Astrocyte of the spinal cord (primary cell): ENCODE measurements around the gene IFNGR2.

Experiments
- DNase-seq: peaks from one replicate; pipeline ENCODE4 v3.0.0; 2011; ENCODE audit warnings: low read depth, low spot score
- H3K4me3 ChIP-seq: 2 replicates; pipeline ENCODE4 v1.5.1; 2011; ENCODE audit warnings: low read depth, mild to moderate bottlenecking, low read length, moderate library complexity
- in situ Hi-C: cut with HindIII; loops from 2 replicates; pipeline ENCODE4 v1.10.0; 2017; ENCODE audit warnings: low sequenced_read_pairs
- TF ChIP-seq, protein P1 (sequence below): IDR thresholded peaks from 2 replicates; pipeline ENCODE4 v1.5.1; 2012; ENCODE audit warnings: low read depth, mild to moderate bottlenecking, low read length, inconsistent platforms

The IFNGR2 gene

DNA sequence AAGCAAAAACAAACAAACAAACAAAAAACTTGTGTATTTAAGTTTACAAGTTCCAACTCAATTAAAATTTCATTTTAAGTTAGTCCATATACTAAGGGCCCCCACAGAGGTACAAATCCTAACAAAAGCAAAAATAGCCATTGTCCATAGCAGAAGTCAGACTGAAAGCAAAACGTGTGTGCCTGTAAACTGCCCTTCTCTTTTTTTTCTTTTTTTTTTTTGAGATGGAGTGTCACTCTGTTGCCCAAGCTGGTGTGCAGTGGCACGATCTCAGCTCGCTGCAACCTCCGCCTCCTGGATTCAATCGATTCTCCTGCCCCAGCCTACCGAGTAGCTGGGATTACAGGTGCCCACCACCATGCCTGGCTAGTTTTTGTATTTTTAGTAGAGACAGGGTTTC, 11.6 kb upstream of the IFNGR2 start:
- TF ChIP-seq, protein P1, sequence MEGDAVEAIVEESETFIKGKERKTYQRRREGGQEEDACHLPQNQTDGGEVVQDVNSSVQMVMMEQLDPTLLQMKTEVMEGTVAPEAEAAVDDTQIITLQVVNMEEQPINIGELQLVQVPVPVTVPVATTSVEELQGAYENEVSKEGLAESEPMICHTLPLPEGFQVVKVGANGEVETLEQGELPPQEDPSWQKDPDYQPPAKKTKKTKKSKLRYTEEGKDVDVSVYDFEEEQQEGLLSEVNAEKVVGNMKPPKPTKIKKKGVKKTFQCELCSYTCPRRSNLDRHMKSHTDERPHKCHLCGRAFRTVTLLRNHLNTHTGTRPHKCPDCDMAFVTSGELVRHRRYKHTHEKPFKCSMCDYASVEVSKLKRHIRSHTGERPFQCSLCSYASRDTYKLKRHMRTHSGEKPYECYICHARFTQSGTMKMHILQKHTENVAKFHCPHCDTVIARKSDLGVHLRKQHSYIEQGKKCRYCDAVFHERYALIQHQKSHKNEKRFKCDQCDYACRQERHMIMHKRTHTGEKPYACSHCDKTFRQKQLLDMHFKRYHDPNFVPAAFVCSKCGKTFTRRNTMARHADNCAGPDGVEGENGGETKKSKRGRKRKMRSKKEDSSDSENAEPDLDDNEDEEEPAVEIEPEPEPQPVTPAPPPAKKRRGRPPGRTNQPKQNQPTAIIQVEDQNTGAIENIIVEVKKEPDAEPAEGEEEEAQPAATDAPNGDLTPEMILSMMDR, result no peak
- no peak for DNase-seq
- no peak overlapping the region for H3K4me3 ChIP-seq
- in situ Hi-C loops, result no loop called here

DNA sequence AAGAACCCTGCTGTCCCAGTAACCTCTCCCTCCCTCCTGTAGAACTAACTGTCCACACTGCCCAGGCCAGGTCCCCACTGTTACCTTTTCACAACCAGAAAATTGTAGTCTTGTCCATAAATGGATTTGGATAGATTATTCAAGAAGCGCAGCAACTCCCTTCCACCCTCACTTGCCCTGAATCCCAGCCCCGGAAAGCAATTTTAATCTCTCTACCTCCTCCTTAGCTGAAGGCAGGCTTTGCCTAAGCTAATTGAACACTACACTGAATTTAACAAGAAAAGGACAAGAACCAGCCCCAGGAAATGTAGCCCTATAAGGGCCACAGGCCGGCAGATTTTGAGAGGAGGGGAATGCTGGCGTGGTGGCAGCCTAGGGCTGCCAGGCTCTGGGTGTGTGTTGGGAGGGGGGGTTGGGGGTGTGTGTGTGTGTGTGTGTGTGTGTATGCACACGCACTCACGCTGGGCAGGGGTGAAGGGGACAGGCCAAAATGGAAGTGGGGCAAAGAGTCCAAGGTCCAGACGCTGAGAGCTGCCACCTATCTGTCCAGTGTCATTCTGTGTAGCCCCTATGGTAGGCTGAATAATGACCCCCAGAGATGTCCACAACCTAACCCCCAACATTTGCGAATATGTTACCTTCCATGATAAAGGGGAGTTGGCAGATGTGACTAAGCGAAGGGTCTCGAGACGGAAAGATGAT, 10.8 kb upstream of the IFNGR2 start:
- no peak for DNase-seq
- TF ChIP-seq, protein P1, result no peak
- in situ Hi-C loops, result no loop called here
- no peak overlapping the region for H3K4me3 ChIP-seq

DNA sequence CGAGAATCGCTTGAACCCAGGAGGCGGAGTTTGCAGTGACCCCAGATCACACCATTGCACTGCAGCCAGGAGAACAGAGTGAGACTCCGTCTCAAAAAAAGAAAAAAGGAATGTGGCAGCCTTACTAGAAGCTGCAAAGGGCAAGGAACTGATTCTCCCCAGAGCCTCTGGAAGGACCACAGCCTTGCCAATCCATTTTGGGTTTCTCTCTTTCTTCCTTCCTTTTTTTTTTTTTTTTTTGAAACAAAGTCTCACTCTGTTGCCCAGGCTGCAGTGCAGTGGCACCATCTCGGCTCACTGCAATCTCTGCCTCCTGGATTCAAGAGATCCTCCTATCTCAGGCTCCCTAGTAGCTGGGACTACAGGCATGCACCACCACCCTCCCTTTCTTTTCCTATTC, 9.9 kb upstream of the IFNGR2 start:
- in situ Hi-C loops, result no loop called here
- DNase-seq, result no peak
- TF ChIP-seq, protein P1, result no peak
- no peak overlapping the region for H3K4me3 ChIP-seq

DNA sequence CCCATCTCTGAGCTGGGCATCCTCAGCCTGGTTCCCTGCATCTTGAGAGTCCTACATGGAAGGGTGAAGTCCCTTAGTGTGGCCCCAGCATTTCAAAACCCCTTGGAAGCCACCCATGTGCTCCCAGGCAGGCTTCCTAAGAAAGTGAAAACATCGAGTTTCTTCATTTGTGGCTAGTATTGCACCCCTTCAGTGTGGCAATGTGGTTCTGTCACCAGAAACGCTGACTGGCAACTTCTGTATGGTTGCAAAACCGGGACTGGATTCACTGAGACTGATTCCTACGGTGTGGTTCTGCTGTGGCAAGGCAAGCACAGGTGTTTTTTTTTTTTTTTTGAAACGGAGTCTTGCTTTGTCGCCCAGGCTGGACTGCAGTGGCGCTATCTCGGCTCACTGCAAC, 9.0 kb upstream of the IFNGR2 start:
- in situ Hi-C loops, result no loop called here
- TF ChIP-seq, protein P1, result no peak
- no peak for DNase-seq
- H3K4me3 ChIP-seq, result no peak overlapping the region

DNA sequence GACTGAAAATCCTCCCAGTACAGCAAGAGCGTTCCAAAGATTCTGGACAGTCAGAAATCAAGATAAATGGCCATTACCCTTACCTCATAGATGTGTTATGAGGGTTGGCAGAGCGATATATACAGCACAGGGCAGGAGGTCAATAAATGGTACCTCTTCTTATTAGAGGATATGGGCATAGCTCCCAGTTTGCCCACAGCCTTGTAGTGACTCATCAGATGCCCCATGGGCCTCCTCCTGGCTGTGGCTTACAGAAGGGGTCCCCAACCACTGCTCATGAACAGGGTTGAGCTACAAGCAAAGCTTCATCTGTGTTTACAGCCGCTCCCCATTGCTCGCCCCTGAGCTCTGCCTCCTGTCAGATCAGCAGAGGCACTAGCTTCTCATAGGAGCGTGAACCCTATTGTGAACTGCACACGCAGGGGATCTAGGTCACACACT, 7.3 kb upstream of the IFNGR2 start:
- peak; percentile 54 for DNase-seq
- TF ChIP-seq, protein P1, result no peak
- in situ Hi-C loops, result no loop called here
- H3K4me3 ChIP-seq, result no peak overlapping the region

DNA sequence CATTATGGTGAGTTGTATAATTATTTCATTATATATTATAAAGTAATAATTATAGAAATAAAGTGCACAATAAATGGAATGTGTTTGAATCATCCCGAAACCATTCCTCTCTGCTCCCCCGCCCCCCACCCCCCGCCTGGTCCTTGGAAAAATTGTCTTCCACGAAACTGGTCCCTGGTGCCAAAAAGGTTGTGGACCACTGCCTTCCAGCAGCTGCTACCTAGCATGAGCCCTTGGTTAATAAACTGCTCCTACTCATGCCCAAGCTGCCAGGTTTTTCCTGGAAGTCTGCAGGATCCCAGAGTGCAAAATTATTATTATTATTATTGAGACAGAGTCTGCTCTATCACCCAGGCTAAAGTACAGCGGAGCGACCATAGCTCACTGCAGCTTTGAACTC, 6.8 kb upstream of the IFNGR2 start:
- in situ Hi-C loops, result no loop called here
- no peak overlapping the region for H3K4me3 ChIP-seq
- no peak for DNase-seq
- TF ChIP-seq, protein P1, result no peak
